ENCODE data around the gene ALDH5A1. TPM values are rescaled to one million over a fixed set of nuclear protein-coding genes. Genes with fewer than 3 reads are reported as not detected.

Gene ALDH5A1
- total and polyA plus RNA-seq, 2 donors (not counting 1 experiment from before 2014, with no cell fraction given) = 5.7 to 26.3 TPM

- no peak overlapping the region for H3K4me3 Mint-ChIP-seq
- no peaks in the 10 kb centered on the region for H3K4me1 ChIP-seq (ENCODE audit: control insufficient read depth in 2 of 2, insufficient read depth in 2 of 2, low read length in 2 of 2)
- 96% methylated on average over 4 of the region's 6 CpGs for WGBS (ENCODE audit: insufficient coverage)
- POLR2A ChIA-PET = no interaction called here
- H3K9me3 Mint-ChIP-seq (ENCODE audit: insufficient read depth) = no peaks in the 10 kb centered on the region
- H4K20me1 ChIP-seq (ENCODE audit: control insufficient read depth, insufficient read depth, low read length, poor library complexity, severe bottlenecking) = no peaks in the 10 kb centered on the region
- ATAC-seq (ENCODE audit: low read depth) (no peak), DNase-seq (no peak)
- H3K27ac ChIP-seq (ENCODE audit: low read length in 2 of 2) = no peak overlapping the region
- no peak overlapping the region for H3K4me2 ChIP-seq (replicated peaks; ENCODE audit: low read depth, low read length, poor library complexity, severe bottlenecking)
- H2AFZ ChIP-seq (ENCODE audit: insufficient read depth, low read depth, low read length, poor library complexity, severe bottlenecking) = no peak overlapping the region
- TF ChIP-seq EZH2 (IDR thresholded peaks at IDR 0.05; ENCODE audit: borderline replicate concordance, insufficient read depth, low read depth, low read length, poor library complexity, severe bottlenecking) = no peak
- TF ChIP-seq, protein P1, sequence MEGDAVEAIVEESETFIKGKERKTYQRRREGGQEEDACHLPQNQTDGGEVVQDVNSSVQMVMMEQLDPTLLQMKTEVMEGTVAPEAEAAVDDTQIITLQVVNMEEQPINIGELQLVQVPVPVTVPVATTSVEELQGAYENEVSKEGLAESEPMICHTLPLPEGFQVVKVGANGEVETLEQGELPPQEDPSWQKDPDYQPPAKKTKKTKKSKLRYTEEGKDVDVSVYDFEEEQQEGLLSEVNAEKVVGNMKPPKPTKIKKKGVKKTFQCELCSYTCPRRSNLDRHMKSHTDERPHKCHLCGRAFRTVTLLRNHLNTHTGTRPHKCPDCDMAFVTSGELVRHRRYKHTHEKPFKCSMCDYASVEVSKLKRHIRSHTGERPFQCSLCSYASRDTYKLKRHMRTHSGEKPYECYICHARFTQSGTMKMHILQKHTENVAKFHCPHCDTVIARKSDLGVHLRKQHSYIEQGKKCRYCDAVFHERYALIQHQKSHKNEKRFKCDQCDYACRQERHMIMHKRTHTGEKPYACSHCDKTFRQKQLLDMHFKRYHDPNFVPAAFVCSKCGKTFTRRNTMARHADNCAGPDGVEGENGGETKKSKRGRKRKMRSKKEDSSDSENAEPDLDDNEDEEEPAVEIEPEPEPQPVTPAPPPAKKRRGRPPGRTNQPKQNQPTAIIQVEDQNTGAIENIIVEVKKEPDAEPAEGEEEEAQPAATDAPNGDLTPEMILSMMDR (IDR thresholded peaks at IDR 0.05) = no peak
- H3K4me1 Mint-ChIP-seq = no peaks in the 10 kb centered on the region
- no peaks in the 10 kb centered on the region for H3K27me3 Mint-ChIP-seq
- H3K27me3 ChIP-seq (replicated peaks in 1 of 4; ENCODE audit: control extremely low read depth in 1 of 4, control insufficient read depth in 3 of 4, insufficient read depth in 4 of 4, low read length in 3 of 4) = no peaks in the 10 kb centered on the region
- CTCF ChIA-PET = interaction anchor here (0.8 to 1.6 kb wide), 2 partner anchors 17 to 190 kb away, joined by 3 to 5 read pairs; partner anchors contain the start of genes ACOT13 and TDP2
- H3K9me3 ChIP-seq (ENCODE audit: control extremely low read depth in 1 of 3, control insufficient read depth in 2 of 3, insufficient read depth in 1 of 3, low read length in 2 of 3) = no peaks in the 10 kb centered on the region
- H3K36me3 ChIP-seq (replicated peaks in 1 of 2; ENCODE audit: control extremely low read depth in 1 of 2, control insufficient read depth in 1 of 2, extremely low read depth in 1 of 2, insufficient read depth in 2 of 2, low read length in 1 of 2) = no peaks in the 10 kb centered on the region
- H3K79me2 ChIP-seq (ENCODE audit: control insufficient read depth, insufficient read depth, low read length) = no peaks in the 10 kb centered on the region
- intact Hi-C loops (cut with micrococcal nuclease) = no loop called here
- no peak overlapping the region for H3K4me3 ChIP-seq (ENCODE audit: control extremely low read depth in 1 of 5, extremely low read depth in 1 of 5, insufficient read depth in 1 of 5, low read depth in 2 of 5, low read length in 4 of 5)
- H3K9ac ChIP-seq (ENCODE audit: low read length) = no peak overlapping the region
- no peak overlapping the region for H3K27ac Mint-ChIP-seq
Measured at GRCh38 chr6:24476631-24477030, 18.1 kb upstream of the ALDH5A1 start.

DNA sequence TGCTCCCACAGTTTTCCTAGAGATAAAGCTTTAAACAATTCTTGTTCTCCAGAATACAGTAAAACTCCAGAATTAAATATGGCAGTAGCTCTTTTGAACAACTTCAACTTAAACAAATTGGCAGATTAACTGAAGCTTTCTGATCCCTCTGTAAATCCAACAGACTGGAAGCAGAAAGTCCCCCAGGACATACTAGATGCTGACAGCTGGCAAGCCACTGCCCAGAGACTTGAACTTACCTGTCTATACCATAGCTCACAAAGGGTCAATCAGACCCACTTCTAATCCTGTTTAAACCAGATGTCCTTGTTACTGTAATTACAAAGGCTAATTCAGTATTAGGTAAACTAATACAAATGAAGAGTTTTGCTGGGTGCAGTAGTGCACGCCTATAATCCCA, 17.7 kb upstream of the ALDH5A1 start:
- DNase-seq (no peak), ATAC-seq (ENCODE audit: low read depth) (no peak)
- H3K4me1 Mint-ChIP-seq = no peaks in the 10 kb centered on the region
- Histone ChIP-seq H3K9ac (ENCODE audit: low read length) (no peak overlapping the region), H3K79me2 (ENCODE audit: control insufficient read depth, insufficient read depth, low read length) (no peaks in the 10 kb centered on the region), H3K27me3 (replicated peaks in 1 of 4; ENCODE audit: control extremely low read depth in 1 of 4, control insufficient read depth in 3 of 4, insufficient read depth in 4 of 4, low read length in 3 of 4) (no peaks in the 10 kb centered on the region), H3K4me1 (ENCODE audit: control insufficient read depth in 2 of 2, insufficient read depth in 2 of 2, low read length in 2 of 2) (no peaks in the 10 kb centered on the region), H3K4me3 (ENCODE audit: control extremely low read depth in 1 of 5, extremely low read depth in 1 of 5, insufficient read depth in 1 of 5, low read depth in 2 of 5, low read length in 4 of 5) (no peak overlapping the region), H3K4me2 (replicated peaks; ENCODE audit: low read depth, low read length, poor library complexity, severe bottlenecking) (no peak overlapping the region), H3K27ac (ENCODE audit: low read length in 2 of 2) (no peak overlapping the region), H3K9me3 (ENCODE audit: control extremely low read depth in 1 of 3, control insufficient read depth in 2 of 3, insufficient read depth in 1 of 3, low read length in 2 of 3) (no peaks in the 10 kb centered on the region), H3K36me3 (replicated peaks in 1 of 2; ENCODE audit: control extremely low read depth in 1 of 2, control insufficient read depth in 1 of 2, extremely low read depth in 1 of 2, insufficient read depth in 2 of 2, low read length in 1 of 2) (no peaks in the 10 kb centered on the region), H2AFZ (ENCODE audit: insufficient read depth, low read depth, low read length, poor library complexity, severe bottlenecking) (no peak overlapping the region), H4K20me1 (ENCODE audit: control insufficient read depth, insufficient read depth, low read length, poor library complexity, severe bottlenecking) (no peaks in the 10 kb centered on the region)
- H3K4me3 Mint-ChIP-seq = no peak overlapping the region
- no peaks in the 10 kb centered on the region for H3K27me3 Mint-ChIP-seq
- CTCF ChIA-PET = interaction anchor here (0.8 to 1.6 kb wide), 2 partner anchors 16 to 190 kb away, joined by 3 to 5 read pairs; partner anchors contain the start of genes ACOT13 and TDP2
- H3K9me3 Mint-ChIP-seq (ENCODE audit: insufficient read depth) = no peaks in the 10 kb centered on the region
- POLR2A ChIA-PET = no interaction called here
- H3K27ac Mint-ChIP-seq = no peak overlapping the region
- WGBS (ENCODE audit: insufficient coverage) = no CpG with 5 or more reads among the region's 1 CpG
- intact Hi-C loops (cut with micrococcal nuclease) = no loop called here
- TF ChIP-seq, protein P1 (IDR thresholded peaks at IDR 0.05) = no peak

Measured in B cell (primary cell).